Activated CD4-positive, CD25-positive, alpha-beta regulatory T cell treated with anti-CD3 and anti-CD28 coated beads, Interleukin-2, amount 50 U/mL, for 16 hours (primary cell): ENCODE data around the gene CPNE4.

Source experiments
- DNase-seq: peaks from one replicate; pipeline ENCODE4 v3.0.0-alpha.2; 2020; ENCODE audit warnings: low read depth, low spot score

CPNE4 gene

GRCh38 chr3:131735544-131735943 lies 299.3 kb downstream of the CPNE4 start:
- DNase-seq, result no peak

- no peak for DNase-seq
These were observed 299.7 kb downstream of the CPNE4 start for GRCh38 chr3:131735116-131735515.

GRCh38 chr3:131733086-131733841 lies 301.6 kb downstream of the CPNE4 start:
- DNase-seq, result no peak

GRCh38 chr3:131731709-131732108 lies 303.1 kb downstream of the CPNE4 start:
- DNase-seq, result no peak

GRCh38 chr3:131730581-131730980 lies 304.2 kb downstream of the CPNE4 start:
- no peak for DNase-seq

- DNase-seq, result no peak
These were observed 305.2 kb downstream of the CPNE4 start for GRCh38 chr3:131729643-131730017.

- DNase-seq, result no peak
These were observed 305.7 kb downstream of the CPNE4 start for GRCh38 chr3:131728898-131729642.

GRCh38 chr3:131725414-131725813 lies 309.4 kb downstream of the CPNE4 start:
- no peak for DNase-seq

GRCh38 chr3:131723343-131723742 lies 311.5 kb downstream of the CPNE4 start:
- no peak for DNase-seq

- no peak for DNase-seq
These were observed 317.3 kb downstream of the CPNE4 start for GRCh38 chr3:131717493-131717892.

GRCh38 chr3:131716943-131717342 lies 317.9 kb downstream of the CPNE4 start:
- no peak for DNase-seq

GRCh38 chr3:131716007-131716406 lies 318.8 kb downstream of the CPNE4 start:
- no peak for DNase-seq

GRCh38 chr3:131714585-131715220 lies 320.1 kb downstream of the CPNE4 start:
- DNase-seq, result no peak

GRCh38 chr3:131713416-131714123 lies 321.2 kb downstream of the CPNE4 start:
- DNase-seq, result no peak

- DNase-seq, result no peak
These were observed 322.2 kb downstream of the CPNE4 start for GRCh38 chr3:131712662-131713061.

GRCh38 chr3:131711114-131711768 lies 323.6 kb downstream of the CPNE4 start:
- no peak for DNase-seq

- DNase-seq, result no peak
These were observed 326.6 kb downstream of the CPNE4 start for GRCh38 chr3:131708241-131708640.

GRCh38 chr3:131705558-131706051 lies 329.2 kb downstream of the CPNE4 start:
- DNase-seq, result no peak

GRCh38 chr3:131705099-131705498 lies 329.7 kb downstream of the CPNE4 start:
- DNase-seq, result no peak

- DNase-seq, result no peak
These were observed 330.7 kb downstream of the CPNE4 start for GRCh38 chr3:131704098-131704497.

- DNase-seq, result no peak
These were observed 332.7 kb downstream of the CPNE4 start for GRCh38 chr3:131702146-131702545.
